GM12864 (cell line): ENCODE data around the gene ITSN1.

Experiments used
- DNase-seq: peaks from one replicate; pipeline ENCODE4 v3.0.0-alpha.2; 2011; ENCODE audit warnings: low read depth
- H3K4me3 ChIP-seq: 2 replicates; pipeline ENCODE4 v1.5.1; 2011; ENCODE audit warnings: mild to moderate bottlenecking, low read depth, low read length, control low read depth
- TF ChIP-seq, protein P1 (sequence below): IDR thresholded peaks from 2 replicates; pipeline ENCODE4 v1.5.1; 2011; ENCODE audit warnings: low read depth, mild to moderate bottlenecking, moderate library complexity, low read length, control low read depth, inconsistent platforms; ENCODE audit errors: missing control alignments

ITSN1 gene

DNA sequence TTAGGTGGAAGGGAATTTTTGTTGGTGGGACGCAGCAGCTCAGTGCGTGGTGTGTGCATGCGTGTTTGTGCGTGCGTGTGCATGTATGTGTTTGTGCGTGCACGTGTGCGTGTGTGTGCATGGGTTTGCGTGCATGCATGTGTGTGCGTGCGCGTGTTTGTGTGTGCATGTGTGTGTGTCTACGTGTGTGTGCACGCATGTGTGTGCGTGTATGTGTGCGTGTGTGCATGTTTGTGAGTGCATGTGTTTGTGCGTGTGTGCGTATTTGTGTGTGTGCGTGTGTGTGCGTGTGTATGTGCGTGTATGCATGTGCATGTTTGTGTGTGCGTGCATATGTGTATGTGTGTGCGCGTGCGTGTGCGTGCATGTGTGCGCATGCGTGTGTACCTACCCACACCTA lies 253.1 kb downstream of the ITSN1 start:
- H3K4me3 ChIP-seq = no peak overlapping the region
- TF ChIP-seq, protein P1, sequence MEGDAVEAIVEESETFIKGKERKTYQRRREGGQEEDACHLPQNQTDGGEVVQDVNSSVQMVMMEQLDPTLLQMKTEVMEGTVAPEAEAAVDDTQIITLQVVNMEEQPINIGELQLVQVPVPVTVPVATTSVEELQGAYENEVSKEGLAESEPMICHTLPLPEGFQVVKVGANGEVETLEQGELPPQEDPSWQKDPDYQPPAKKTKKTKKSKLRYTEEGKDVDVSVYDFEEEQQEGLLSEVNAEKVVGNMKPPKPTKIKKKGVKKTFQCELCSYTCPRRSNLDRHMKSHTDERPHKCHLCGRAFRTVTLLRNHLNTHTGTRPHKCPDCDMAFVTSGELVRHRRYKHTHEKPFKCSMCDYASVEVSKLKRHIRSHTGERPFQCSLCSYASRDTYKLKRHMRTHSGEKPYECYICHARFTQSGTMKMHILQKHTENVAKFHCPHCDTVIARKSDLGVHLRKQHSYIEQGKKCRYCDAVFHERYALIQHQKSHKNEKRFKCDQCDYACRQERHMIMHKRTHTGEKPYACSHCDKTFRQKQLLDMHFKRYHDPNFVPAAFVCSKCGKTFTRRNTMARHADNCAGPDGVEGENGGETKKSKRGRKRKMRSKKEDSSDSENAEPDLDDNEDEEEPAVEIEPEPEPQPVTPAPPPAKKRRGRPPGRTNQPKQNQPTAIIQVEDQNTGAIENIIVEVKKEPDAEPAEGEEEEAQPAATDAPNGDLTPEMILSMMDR = no peak
- DNase-seq = no peak

DNA sequence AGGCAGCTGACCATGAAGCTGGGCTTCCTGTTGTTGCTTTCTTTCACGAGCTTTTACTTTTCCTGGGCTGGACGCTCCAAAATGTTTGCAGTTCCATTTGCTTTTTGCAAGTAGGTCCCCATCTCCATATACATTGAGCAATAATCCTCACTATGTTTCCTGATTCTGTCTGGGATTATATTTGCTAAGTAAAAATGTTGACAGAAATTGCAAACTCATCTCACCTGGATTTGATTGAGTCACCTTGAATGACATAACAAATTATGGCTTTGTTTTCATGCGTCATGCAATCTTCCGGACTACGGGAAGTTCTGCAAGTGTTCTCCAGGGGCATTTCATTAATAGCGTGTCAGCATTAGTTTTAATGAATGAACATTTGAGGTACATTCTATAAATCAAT lies 254.4 kb downstream of the ITSN1 start:
- H3K4me3 ChIP-seq = no peak overlapping the region
- DNase-seq = no peak
- TF ChIP-seq, protein P1 = no peak

DNA sequence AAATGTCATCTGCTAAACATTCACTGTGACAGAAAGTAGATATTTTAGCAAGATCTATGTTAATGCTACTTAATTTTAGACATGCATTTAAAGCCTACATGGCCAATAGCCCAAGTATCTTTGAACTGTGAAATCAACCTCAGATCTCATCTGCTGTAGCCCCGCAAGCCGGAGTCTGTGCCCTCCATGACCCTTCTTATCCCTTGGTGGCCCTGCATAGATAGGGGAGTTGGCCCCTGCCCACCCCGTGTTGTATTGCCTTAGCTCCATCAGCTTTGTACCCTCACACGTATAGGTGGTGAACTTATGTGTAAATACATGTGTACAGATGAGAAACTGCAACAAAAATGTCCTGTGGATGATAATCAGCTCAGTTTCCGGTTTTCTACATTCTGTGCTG lies 254.8 kb downstream of the ITSN1 start:
- DNase-seq = no peak
- TF ChIP-seq, protein P1 = no peak
- no peak overlapping the region for H3K4me3 ChIP-seq

DNA sequence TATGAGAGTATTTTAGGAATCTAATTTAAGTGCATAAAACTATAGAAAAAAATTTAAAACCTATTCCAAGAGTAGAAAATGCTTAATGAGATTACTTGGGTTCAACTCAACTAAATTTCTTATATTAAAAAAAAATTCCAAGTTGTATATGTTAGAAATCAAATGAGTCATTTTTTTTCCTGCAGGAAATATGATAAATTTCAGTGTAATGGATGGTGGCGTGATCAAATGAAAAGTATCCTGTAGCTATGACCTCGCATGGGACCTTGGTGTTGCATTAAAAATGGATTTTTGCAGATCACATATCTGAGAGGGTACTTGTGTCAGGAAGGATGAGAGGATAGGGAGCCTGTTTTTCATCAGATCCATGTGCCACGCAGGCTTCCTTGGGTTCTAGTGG lies 255.4 kb downstream of the ITSN1 start:
- no peak for DNase-seq
- no peak overlapping the region for H3K4me3 ChIP-seq
- TF ChIP-seq, protein P1 = no peak

DNA sequence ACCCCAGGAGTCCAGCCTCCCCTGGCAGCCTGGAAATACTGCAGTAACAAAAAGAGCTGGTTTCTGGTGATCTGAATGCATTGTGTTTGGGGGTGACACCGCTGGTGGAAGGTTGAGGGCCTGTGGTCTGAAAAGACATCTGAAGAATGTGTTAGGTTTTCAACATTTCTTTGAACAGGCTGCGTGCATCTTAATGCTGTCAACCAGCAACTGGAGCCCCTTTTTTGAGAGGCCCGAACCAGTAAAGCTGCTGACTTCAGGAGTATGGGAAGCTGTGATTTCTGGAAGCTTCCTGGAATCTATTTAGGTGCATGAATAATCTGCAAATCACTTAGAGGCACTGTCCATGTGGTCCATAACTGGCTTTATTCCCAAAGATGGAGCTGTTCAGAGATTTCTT lies 256.3 kb downstream of the ITSN1 start:
- H3K4me3 ChIP-seq = no peak overlapping the region
- DNase-seq = no peak
- TF ChIP-seq, protein P1 = no peak

DNA sequence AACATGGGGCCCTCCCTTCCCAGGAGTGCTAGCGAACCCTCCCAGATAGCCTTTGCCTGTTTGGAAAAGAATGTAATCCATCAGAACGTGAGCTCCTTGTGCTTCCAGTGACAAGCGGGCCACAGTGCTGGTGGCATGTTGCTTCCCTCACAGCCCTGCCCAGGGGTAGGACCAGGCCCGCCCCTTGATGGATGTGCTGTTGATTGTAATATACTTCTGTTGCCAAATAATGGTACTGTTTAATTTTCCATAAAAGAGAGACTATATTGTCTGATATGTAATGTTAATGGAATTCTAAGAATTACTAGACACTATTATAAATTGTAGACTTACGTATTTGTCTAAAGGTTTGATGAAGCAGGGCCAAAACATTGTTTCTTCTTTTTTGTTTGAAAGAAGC lies 256.9 kb downstream of the ITSN1 start:
- H3K4me3 ChIP-seq = no peak overlapping the region
- TF ChIP-seq, protein P1 = no peak
- no peak for DNase-seq

DNA sequence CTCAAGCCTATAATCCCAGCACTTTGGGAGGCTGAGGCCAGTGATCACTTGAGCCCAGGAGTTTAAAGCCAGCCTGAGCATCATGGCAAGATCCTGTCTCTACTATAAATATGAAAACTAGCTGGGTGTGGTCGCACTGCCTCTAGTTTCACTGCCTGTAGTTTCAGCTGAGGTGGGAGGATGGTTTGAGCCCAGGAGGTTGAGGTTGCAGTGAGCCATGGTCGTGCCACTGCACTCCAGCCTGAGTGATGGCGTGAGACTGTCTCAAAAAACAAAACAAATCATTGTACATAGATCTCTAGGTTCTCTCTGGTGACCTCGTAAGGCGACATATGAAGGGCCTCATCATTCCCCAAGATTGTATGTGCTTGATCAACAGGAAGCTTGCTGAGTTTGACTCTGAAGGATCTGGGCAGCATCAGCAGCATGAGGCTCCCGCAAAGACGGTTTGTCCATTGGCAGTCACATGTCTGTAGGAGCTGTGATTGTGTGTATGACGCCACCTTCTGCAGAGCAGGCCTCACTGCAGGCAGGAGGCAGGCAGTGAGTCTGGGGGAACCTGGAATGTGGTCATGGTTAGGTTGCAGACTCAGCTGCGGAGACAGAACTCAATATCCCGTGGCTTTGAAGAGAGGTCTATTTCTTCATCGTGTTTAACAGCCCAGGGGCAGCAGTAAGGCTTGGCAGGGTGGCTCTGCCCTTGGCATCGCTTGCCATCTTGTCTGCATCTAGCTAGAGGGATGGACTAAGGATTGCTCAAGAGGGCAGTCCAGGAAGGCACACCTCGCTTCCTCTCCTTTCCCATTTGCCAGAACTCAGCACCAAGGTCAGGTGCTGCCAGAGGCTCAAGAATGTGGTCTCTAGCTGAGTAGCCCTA lies 259.3 kb downstream of the ITSN1 start:
- TF ChIP-seq, protein P1 = peak; percentile 43
- no peak overlapping the region for H3K4me3 ChIP-seq
- DNase-seq = no peak
